ENCODE data around the gene RAB11FIP4.

The RAB11FIP4 gene

GRCh38 chr17:31509805-31510177 is 118.3 kb downstream of the RAB11FIP4 start:
- no peak for DNase-seq (ENCODE audit: low read depth)
- no peak for TF ChIP-seq CTCF (IDR thresholded peaks at IDR 0.05; ENCODE audit: control insufficient read depth, insufficient read depth, low read depth, low read length, missing control alignments)

GRCh38 chr17:31510308-31511194 is 119.1 kb downstream of the RAB11FIP4 start:
- no peak for DNase-seq (ENCODE audit: low read depth)
- no peak for TF ChIP-seq CTCF (IDR thresholded peaks at IDR 0.05; ENCODE audit: control insufficient read depth, insufficient read depth, low read depth, low read length, missing control alignments)
- H3K4me3 ChIP-seq (ENCODE audit: control insufficient read depth, low read depth, low read length) = no peak overlapping the region

More at GRCh38 chr17:31509805-31510177, 118.3 kb downstream of the RAB11FIP4 start:
- H3K4me3 ChIP-seq (ENCODE audit: control insufficient read depth, low read depth, low read length) = no peak overlapping the region

- TF ChIP-seq CTCF (IDR thresholded peaks at IDR 0.05; ENCODE audit: control insufficient read depth, insufficient read depth, low read depth, low read length, missing control alignments) = no peak
- DNase-seq (ENCODE audit: low read depth) = no peak
Observed at GRCh38 chr17:31511195-31511578, 119.7 kb downstream of the RAB11FIP4 start.

GRCh38 chr17:31511580-31511979 is 120.1 kb downstream of the RAB11FIP4 start:
- no peak overlapping the region for H3K4me3 ChIP-seq (ENCODE audit: control insufficient read depth, low read depth, low read length)
- DNase-seq (ENCODE audit: low read depth) = no peak
- no peak for TF ChIP-seq CTCF (IDR thresholded peaks at IDR 0.05; ENCODE audit: control insufficient read depth, insufficient read depth, low read depth, low read length, missing control alignments)

More at GRCh38 chr17:31511195-31511578, 119.7 kb downstream of the RAB11FIP4 start:
- H3K4me3 ChIP-seq (ENCODE audit: control insufficient read depth, low read depth, low read length) = no peak overlapping the region

GRCh38 chr17:31512104-31512740 is 120.7 kb downstream of the RAB11FIP4 start:
- DNase-seq (ENCODE audit: low read depth) = no peak
- no peak for TF ChIP-seq CTCF (IDR thresholded peaks at IDR 0.05; ENCODE audit: control insufficient read depth, insufficient read depth, low read depth, low read length, missing control alignments)
- no peak overlapping the region for H3K4me3 ChIP-seq (ENCODE audit: control insufficient read depth, low read depth, low read length)

GRCh38 chr17:31512796-31513195 is 121.3 kb downstream of the RAB11FIP4 start:
- no peak overlapping the region for H3K4me3 ChIP-seq (ENCODE audit: control insufficient read depth, low read depth, low read length)
- no peak for DNase-seq (ENCODE audit: low read depth)
- no peak for TF ChIP-seq CTCF (IDR thresholded peaks at IDR 0.05; ENCODE audit: control insufficient read depth, insufficient read depth, low read depth, low read length, missing control alignments)

All from AG09309 (cell line).